ENCODE data around the gene ALOXE3.
"Not testable (repeated sequence)": the region's sequence is repeated elsewhere in the genome, so short reads cannot be mapped to it uniquely, and the experiment has no call there.

The ALOXE3 gene

DNA sequence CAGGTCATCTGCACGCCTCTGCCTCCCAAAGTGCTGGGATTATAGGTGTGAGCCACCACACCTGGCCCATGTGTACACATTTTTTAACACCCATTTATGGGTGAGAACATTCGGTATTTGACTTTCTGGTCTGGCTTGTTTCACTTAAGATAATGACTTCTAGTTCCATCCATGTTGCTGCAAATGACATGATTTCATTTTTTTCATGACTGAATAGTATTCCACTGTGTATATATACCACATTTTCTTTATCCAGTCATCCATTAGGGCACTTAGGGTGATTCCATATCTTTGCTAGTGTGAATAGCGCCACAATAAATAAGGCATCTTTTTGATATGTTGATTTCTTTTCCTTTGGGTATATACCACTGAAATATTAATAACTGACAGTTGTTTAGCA is 36.4 kb downstream of the ALOXE3 start:
- in situ Hi-C loops (cut with MboI; ENCODE audit: low pct_unique_long_range_greater_than_20kb, low sequenced_read_pairs, unreplicated experiment) = no loop called here
- TF ChIP-seq, protein P1, sequence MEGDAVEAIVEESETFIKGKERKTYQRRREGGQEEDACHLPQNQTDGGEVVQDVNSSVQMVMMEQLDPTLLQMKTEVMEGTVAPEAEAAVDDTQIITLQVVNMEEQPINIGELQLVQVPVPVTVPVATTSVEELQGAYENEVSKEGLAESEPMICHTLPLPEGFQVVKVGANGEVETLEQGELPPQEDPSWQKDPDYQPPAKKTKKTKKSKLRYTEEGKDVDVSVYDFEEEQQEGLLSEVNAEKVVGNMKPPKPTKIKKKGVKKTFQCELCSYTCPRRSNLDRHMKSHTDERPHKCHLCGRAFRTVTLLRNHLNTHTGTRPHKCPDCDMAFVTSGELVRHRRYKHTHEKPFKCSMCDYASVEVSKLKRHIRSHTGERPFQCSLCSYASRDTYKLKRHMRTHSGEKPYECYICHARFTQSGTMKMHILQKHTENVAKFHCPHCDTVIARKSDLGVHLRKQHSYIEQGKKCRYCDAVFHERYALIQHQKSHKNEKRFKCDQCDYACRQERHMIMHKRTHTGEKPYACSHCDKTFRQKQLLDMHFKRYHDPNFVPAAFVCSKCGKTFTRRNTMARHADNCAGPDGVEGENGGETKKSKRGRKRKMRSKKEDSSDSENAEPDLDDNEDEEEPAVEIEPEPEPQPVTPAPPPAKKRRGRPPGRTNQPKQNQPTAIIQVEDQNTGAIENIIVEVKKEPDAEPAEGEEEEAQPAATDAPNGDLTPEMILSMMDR (IDR thresholded peaks at IDR 0.05; ENCODE audit: extremely low read depth, insufficient read depth, missing control alignments) = no peak
- no peak for DNase-seq (ENCODE audit: low spot score)

DNA sequence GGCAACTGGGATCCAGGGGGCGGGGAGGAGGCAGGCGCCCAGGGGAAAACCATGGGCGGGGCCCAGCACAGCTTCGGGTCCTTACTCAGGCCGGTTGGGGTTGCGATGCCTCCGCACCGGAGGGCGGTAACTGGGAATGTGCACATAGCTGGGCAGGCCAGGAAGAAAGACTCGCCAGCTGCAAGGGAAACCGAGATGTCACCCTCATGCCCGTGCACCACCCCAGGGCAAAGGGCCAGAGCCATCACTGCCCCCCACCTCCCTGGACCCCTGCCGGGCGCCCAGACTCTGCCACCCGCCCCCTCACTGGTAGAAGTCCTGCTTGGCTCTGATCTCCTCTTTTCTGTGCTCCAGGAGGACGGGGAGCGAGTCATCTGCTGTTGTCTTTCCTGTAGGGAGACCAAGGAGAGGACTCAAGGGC is 37.5 kb downstream of the ALOXE3 start:
- DNase-seq (ENCODE audit: low spot score) = no peak
- in situ Hi-C loops (cut with MboI; ENCODE audit: low pct_unique_long_range_greater_than_20kb, low sequenced_read_pairs, unreplicated experiment) = no loop called here
- TF ChIP-seq, protein P1 (IDR thresholded peaks at IDR 0.05; ENCODE audit: extremely low read depth, insufficient read depth, missing control alignments) = no peak

DNA sequence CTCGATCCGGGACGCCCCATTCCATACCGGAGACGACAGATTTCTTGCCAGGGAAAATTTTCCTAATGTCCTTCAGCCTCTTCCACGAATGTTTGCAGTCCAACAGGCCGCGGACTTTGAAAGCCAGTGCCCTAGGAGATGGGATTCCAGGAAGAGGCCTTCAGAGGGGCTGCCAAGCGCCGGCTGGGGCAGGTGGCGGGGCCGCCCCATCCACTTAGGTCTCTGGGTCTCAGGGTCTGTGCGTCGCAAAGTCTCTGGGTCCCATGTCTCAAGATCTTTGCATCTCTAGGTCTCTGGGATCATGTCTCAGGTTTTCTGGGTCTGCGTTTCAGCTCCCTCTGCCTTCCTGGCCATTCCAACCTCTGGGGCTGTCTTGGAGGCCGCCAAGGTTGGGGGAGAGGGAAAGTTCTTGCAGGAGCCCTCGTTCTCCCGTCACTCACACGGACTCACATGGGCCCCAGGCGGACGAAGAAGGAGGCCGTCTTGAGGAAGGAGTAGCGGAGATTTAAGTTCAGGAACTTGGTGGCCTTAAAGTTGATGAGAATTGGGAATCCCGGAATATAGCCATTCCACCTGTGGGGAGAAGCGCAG is 38.0 kb downstream of the ALOXE3 start:
- in situ Hi-C loops (cut with MboI; ENCODE audit: low pct_unique_long_range_greater_than_20kb, low sequenced_read_pairs, unreplicated experiment) = no loop called here

DNA sequence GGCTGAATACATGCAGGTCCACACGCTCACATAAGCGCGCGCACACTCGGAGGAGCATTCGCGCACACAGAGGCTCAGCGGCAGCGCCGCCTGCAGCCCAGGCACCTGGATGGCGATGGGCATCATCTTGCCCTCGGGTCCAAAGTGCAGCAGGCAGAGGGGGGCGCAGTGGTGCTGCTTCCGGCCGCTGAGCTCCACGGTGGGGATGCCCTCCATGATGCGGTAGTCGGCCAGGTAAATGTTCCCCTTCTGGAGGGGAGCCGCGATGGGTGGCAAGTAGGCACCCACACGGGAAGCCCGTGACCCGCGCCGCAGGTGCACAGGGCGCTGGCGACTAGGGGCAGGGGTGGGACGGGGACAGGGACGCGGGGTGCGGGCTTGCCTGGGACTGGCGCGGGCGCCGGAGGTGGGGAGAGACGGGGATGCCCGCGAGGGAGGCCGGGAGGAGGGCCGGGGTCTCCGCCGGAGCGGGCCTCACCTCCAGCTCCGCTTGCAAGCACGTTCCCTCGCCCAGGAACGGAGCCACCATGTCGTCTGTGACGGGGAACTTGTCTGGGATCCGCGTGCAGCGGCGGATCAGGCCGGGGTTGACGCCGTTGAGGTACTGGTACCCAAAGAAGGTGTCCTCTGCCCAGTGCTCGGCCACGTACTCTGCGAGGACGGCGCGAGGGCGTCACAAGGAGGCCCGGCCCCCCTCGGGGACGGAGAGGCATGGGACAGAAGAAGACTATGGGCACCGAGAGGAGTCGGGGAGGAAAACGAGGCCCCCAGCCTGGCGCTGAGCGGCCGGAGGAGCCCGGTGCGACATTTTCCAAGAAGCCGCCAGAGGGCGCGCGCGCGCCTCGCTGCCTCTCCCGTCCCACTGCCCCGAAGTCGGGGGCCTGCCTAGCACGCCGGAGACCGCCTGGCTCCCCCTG is 38.8 kb downstream of the ALOXE3 start:
- peak; percentile 95 for DNase-seq (ENCODE audit: low spot score)
- TF ChIP-seq, protein P1 (IDR thresholded peaks at IDR 0.05; ENCODE audit: extremely low read depth, insufficient read depth, missing control alignments) = peak; percentile 87
- in situ Hi-C loops (cut with MboI; ENCODE audit: low pct_unique_long_range_greater_than_20kb, low sequenced_read_pairs, unreplicated experiment) = no loop called here

More for the DNA sequence above, 38.0 kb downstream of the ALOXE3 start:
- TF ChIP-seq, protein P1 (IDR thresholded peaks at IDR 0.05; ENCODE audit: extremely low read depth, insufficient read depth, missing control alignments) = no peak
- DNase-seq (ENCODE audit: low spot score) = no peak

DNA sequence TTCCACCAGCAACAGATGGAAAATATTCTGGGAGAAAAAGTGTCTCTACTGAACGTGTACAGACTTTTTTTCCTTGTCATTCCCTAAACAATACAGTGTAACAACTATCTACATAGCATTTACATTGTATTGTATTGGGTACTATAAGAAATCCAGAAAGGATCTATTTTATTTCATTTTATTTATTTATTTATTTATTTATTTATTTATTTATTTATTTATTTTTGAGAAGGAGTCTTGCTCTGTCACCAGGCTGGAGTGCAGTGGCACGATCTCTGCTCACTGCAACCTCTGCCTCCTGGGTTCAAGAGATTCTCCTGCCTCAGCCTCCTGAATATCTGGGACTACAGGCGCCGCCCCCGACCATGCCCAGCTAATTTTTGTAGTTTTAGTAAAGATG is 40.4 kb downstream of the ALOXE3 start:
- DNase-seq (ENCODE audit: low spot score); in situ Hi-C loops (cut with MboI; ENCODE audit: low pct_unique_long_range_greater_than_20kb, low sequenced_read_pairs, unreplicated experiment): not testable (repeated sequence)

DNA sequence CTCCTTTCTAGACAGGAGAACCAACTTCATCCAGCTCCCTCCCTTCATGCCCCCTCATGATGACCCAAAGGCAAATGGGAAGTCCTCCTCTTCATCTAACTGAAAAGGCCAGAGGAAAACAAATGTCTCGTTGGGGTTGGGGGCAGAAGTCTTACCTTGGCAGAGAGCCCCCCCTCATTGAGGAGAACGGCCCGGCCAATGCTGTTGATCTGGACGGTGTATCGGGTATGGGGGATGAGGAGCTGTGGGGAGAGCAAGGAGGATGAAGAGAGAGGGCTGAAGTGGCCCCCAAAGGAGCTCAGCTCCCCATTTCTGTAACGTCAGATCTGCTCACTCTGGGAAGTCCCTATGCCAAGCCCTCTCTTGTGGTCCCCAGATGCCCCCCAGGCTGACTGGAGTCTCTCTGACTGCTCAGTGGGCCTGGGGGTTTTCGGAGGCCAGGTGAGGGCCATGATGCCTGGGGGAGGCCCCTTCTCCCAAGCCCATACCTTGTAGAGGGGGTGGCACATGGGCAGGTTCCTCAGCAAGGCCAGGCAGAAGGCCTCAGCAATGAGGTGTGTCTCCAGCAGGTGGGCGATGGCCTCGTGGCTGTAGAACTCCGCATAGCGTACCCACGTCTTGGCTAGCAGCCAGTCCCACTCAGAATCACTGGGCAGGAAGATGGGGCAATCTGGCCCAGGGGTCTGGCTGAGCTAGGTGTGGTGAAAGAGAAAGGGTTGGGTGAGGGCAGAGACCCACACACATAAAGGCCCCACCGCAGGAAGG is 41.6 kb downstream of the ALOXE3 start:
- TF ChIP-seq, protein P1 (IDR thresholded peaks at IDR 0.05; ENCODE audit: extremely low read depth, insufficient read depth, missing control alignments) = no peak
- no peak for DNase-seq (ENCODE audit: low spot score)
- in situ Hi-C loops (cut with MboI; ENCODE audit: low pct_unique_long_range_greater_than_20kb, low sequenced_read_pairs, unreplicated experiment) = no loop called here

Measured in GM13977 (cell line).